Smooth muscle cell of the coronary artery (primary cell): ENCODE results near the gene SLC16A7. TPM values are rescaled to one million over a fixed set of nuclear protein-coding genes. Genes with fewer than 3 reads are reported as not detected.

Experiments used
- total RNA-seq: library from RNA; depleted of rRNA; stranded (reverse); fragments of >200 nt; gene quantifications from 2 replicates; pipeline ENCODE4 v1.2.3, GENCODE V29; 2014; ENCODE audit warnings: low replicate concordance

Gene SLC16A7
- total RNA-seq: 11.7 and 46.5 TPM in 2 replicates

GRCh38 chr12:59595883-59596540 lies at the start of gene SLC16A7:
Gene SLC16A7, plus strand, starts transcription at chr12:59596029. Its CDS starts 108,773 bp downstream, at chr12:59704802.

